HepG2 (cell line): ENCODE results near the gene VSX1. TPM values are rescaled to one million over a fixed set of nuclear protein-coding genes. Genes with fewer than 3 reads are reported as not detected.

Experiments
- ATAC-seq: fragments of 200-7000 bp; cut with Tn5 transposase; 3 replicates; pipeline ENCODE4 v1.9.1; 2020; ENCODE audit warnings: mild to moderate bottlenecking, moderate library complexity
- BruUV-seq: library from RNA; stranded (reverse); fragments of 400-500 nt; replicated peaks from 2 replicates; lab custom pipeline; 2021; lab: Mats Ljungman, UMichigan
- CTCF ChIA-PET: fragments of 300-600 bp; formaldehyde crosslinking; extraction: SDS; loops from one replicate; lab custom pipeline; 2021; ENCODE audit warnings: low total read pairs, inconsistent platforms, low intra/inter-chr PET ratio; lab: Yijun Ruan, JAX
- POLR2A ChIA-PET: fragments of 350-600 bp; sonication (Branson Sonifier 250); formaldehyde crosslinking; loops from one replicate; lab custom pipeline; 2020; ENCODE audit warnings: antibody characterized with exemption, inconsistent platforms; lab: Yijun Ruan, JAX
- DNase-seq: peaks from one replicate; pipeline ENCODE4 v3.0.0-alpha.2; 2015; ENCODE audit warnings: low spot score
- FAIRE-seq: peaks from 3 replicates; lab custom pipeline; 2011; peaks lifted over from hg19 to GRCh38; lab: Jason Lieb, UNC
- H2AFZ ChIP-seq: one replicate; pipeline ENCODE4 v1.6.1; 2011; ENCODE audit warnings: low read length, inconsistent platforms
- H3K27ac ChIP-seq: fragments of 300-600 bp; 3 replicates; pipeline ENCODE4 v1.8.0; 2011; ENCODE audit warnings: mixed run types, mild to moderate bottlenecking, mixed read lengths, low read length, inconsistent platforms; ENCODE audit not compliant: insufficient read depth; ENCODE audit errors: extremely low read length
- H3K27me3 ChIP-seq, 2 experiments: fragments of 200-600 bp in 1 of 2; 2 replicates in 1 of 2; 3 replicates in 1 of 2; pipeline versions ENCODE4 v1.6.0 to v1.8.0; 2011; ENCODE audit warnings: low read length in 2 of 2, mild to moderate bottlenecking in 2 of 2, moderate library complexity in 2 of 2, inconsistent platforms in 1 of 2; ENCODE audit not compliant: insufficient read depth in 2 of 2, control insufficient read depth in 1 of 2
- H3K36me3 ChIP-seq, 2 experiments: fragments of 200-600 bp in 1 of 2; replicated peaks in 1 of 2; 2 replicates in 1 of 2; 3 replicates in 1 of 2; pipeline versions ENCODE4 v1.5.1 to v1.8.0; 2011; ENCODE audit warnings: low read length in 2 of 2, inconsistent platforms in 1 of 2; ENCODE audit not compliant: insufficient read depth in 2 of 2, control insufficient read depth in 1 of 2
- H3K4me1 ChIP-seq: 2 replicates; pipeline ENCODE4 v1.5.1; 2012; ENCODE audit warnings: low read length, inconsistent platforms; ENCODE audit not compliant: insufficient read depth
- H3K4me2 ChIP-seq: 2 replicates; pipeline ENCODE4 v1.6.0; 2011; ENCODE audit warnings: low read depth, low read length, inconsistent platforms
- H3K4me3 ChIP-seq, 3 experiments: fragments of 200-600 bp in 1 of 3; sonication (generic), shearing (Covaris generic) in 1 of 3; replicated peaks in 1 of 3; 2 replicates each; pipeline ENCODE4 v1.5.1; 2011 to 2016; ENCODE audit warnings: low read length in 3 of 3, inconsistent platforms in 2 of 3, low read depth in 2 of 3, mild to moderate bottlenecking in 2 of 3, control low read depth in 1 of 3, mixed read lengths in 1 of 3; ENCODE audit not compliant: insufficient read depth in 1 of 3
- H3K79me2 ChIP-seq: one replicate; pipeline ENCODE4 v1.6.1; 2011; ENCODE audit warnings: low read length, inconsistent platforms; ENCODE audit not compliant: insufficient read depth
- H3K9ac ChIP-seq: 2 replicates; pipeline ENCODE4 v1.6.0; 2011; ENCODE audit warnings: mild to moderate bottlenecking, low read depth, low read length, inconsistent platforms; ENCODE audit not compliant: insufficient read depth
- H3K9me3 ChIP-seq: 2 replicates; pipeline ENCODE4 v1.5.1; 2012; ENCODE audit warnings: mild to moderate bottlenecking, low read length
- H4K20me1 ChIP-seq: 2 replicates; pipeline ENCODE4 v1.6.0; 2011; ENCODE audit warnings: inconsistent platforms, mild to moderate bottlenecking, low read length, moderate library complexity; ENCODE audit not compliant: insufficient read depth
- ATF3 ChIP-seq: sonication (generic); formaldehyde crosslinking; IDR thresholded peaks from 2 replicates; pipeline ENCODE4 v1.4.0; 2020; ENCODE audit warnings: missing genetic modification reagents
- SKIL ChIP-seq: sonication (generic); formaldehyde crosslinking; IDR thresholded peaks from 2 replicates; pipeline ENCODE4 v1.8.0; 2022; ENCODE audit warnings: missing genetic modification reagents, mild to moderate bottlenecking, moderate library complexity, borderline replicate concordance
- ZNF768 ChIP-seq: sonication (generic); formaldehyde crosslinking; IDR thresholded peaks from 2 replicates; pipeline ENCODE4 v1.4.0; 2020; ENCODE audit warnings: missing genetic modification reagents
- ZNF777 ChIP-seq: sonication (generic); formaldehyde crosslinking; IDR thresholded peaks from 2 replicates; pipeline ENCODE4 v1.4.0; 2020; ENCODE audit warnings: missing genetic modification reagents
- WGBS: methylation state at CpG from one replicate; pipeline ENCODE4 v1.1.6; 2017; ENCODE audit warnings: low lambda C conversion rate; 5-methylcytosine and 5-hydroxymethylcytosine counted together
- in situ Hi-C: cut with HindIII; loops from 2 replicates; pipeline ENCODE4 v1.10.0; 2017; ENCODE audit warnings: low pct_unique_long_range_greater_than_20kb; ENCODE audit not compliant: extremely low pct_ligation_motif_present
- intact Hi-C: fragments of 100-400 bp; cut with micrococcal nuclease; formaldehyde crosslinking; loops from one replicate; pipeline ENCODE4 v1.10.0; 2022; ENCODE audit not compliant: unreplicated experiment
- polyA plus RNA-seq, 8 experiments: library from polyadenylated mRNA; depleted of rRNA in 3 of 8; stranded (reverse) in 7 of 8; unstranded in 1 of 8; fragments of >200 nt; fragmentation: Illumina TruSeq in 4 of 8; extraction: Trizol in 4 of 8; gene quantifications; 2 replicates each; pipeline versions ENCODE4 v1.2.1 to v1.2.3, GENCODE V29; 2011 to 2016; ENCODE audit warnings: low read depth in 4 of 8, missing spikeins in 1 of 8, mixed read lengths in 1 of 8; ENCODE audit not compliant: insufficient read depth in 1 of 8
- total RNA-seq, 5 experiments: library from RNA; depleted of rRNA; stranded (reverse); fragments of >200 nt; fragmentation: Illumina TruSeq; extraction: Trizol; gene quantifications; 2 replicates each; pipeline ENCODE4 v1.2.3, GENCODE V29; 2016; ENCODE audit warnings: low read depth in 1 of 5

Gene VSX1
- total and polyA plus RNA-seq, 2 of the 13 experiments (the other 11 are each of a cell fraction or from before 2014, with no cell fraction given) = 0.04 TPM; not detected in 1

DNA sequence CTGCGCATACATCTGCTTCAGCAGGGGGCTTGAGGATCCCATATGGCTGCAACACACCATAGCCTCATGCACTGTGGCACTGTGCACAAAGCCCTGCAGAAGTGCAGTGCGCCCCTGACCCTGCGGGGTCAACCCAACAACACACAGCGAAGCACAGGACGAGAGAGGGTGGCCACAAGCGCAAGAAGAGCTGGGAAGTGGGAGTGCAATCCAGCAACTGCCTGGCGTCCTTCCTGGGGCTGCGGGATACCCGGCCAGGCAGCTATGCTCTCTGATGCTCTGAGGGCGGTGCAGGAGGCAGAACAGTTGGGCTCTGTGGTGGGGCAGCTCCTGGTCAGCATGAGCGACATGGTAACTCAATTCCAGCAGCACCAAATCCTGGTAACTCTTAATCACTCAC, 18.4 kb downstream of the VSX1 start:
- ATAC-seq (no peak), DNase-seq (no peak), FAIRE-seq (no peak)
- TF ChIP-seq ZNF768 (CRISPR knock-in tag) (peak; percentile 34; the same call in 1 of the 2 replicates), ZNF777 (no peak)
- ChIA-PET POLR2A (interaction anchor here (1.6 to 2.9 kb wide), 2 partner anchors 31 to 184 kb away, joined by 3 to 20 read pairs; no protein-coding TSS in a partner anchor), CTCF (interaction anchor here (5.4 kb wide), 1 partner anchor 69 kb away, joined by 138 read pairs; the partner anchor contains the start of gene APMAP)
- Histone ChIP-seq H3K4me1 (peaks cover 84% of the 10 kb centered on the region), H3K36me3 (no peaks in the 10 kb centered on the region), H3K79me2 (no peaks in the 10 kb centered on the region), H3K9ac (no peak overlapping the region), H4K20me1 (no peaks in the 10 kb centered on the region), H3K27me3 (peaks cover 0 to 24% of the 10 kb centered on the region in 2 experiments; a peak in 4 of 5 replicates), H3K4me3 (no peak overlapping the region), H3K4me2 (no peak overlapping the region), H3K9me3 (no peaks in the 10 kb centered on the region), H3K27ac (no peak overlapping the region), H2AFZ (no peak overlapping the region)
- 47% methylated on average over 11 of the region's 11 CpGs for WGBS
- intact Hi-C loops (no loop called here), in situ Hi-C loops (loop anchor here (5.0 kb wide), 1 partner anchor 66 kb away; no protein-coding TSS in a partner anchor)
- no TSS peak for BruUV-seq

GRCh38 chr20:25062841-25063240, 19.1 kb downstream of the VSX1 start:
- no peaks in the 10 kb centered on the region for H3K79me2 ChIP-seq
- no peaks in the 10 kb centered on the region for H3K36me3 ChIP-seq
- ATAC-seq (no peak), DNase-seq (no peak), FAIRE-seq (no peak)
- no peak overlapping the region for H3K4me3 ChIP-seq
- 56% methylated on average over 7 of the region's 7 CpGs for WGBS
- no TSS peak for BruUV-seq
- TF ChIP-seq SKIL (no peak), ATF3 (CRISPR knock-in tag) (no peak)
- no peak overlapping the region for H2AFZ ChIP-seq
- POLR2A ChIA-PET = interaction anchor here (0.8 to 2.9 kb wide), 2 partner anchors 9 to 31 kb away, joined by 3 to 20 read pairs; no protein-coding TSS in a partner anchor
- no peaks in the 10 kb centered on the region for H4K20me1 ChIP-seq
- H3K4me2 ChIP-seq = no peak overlapping the region
- H3K9me3 ChIP-seq = no peaks in the 10 kb centered on the region
- CTCF ChIA-PET = interaction anchor here (5.4 kb wide), 1 partner anchor 68 kb away, joined by 138 read pairs; the partner anchor contains the start of gene APMAP
- no peak overlapping the region for H3K9ac ChIP-seq
- in situ Hi-C loops (loop anchor here (5.0 kb wide), 1 partner anchor 66 kb away; no protein-coding TSS in a partner anchor), intact Hi-C loops (no loop called here)
- H3K27ac ChIP-seq = no peak overlapping the region
- peaks cover 84% of the 10 kb centered on the region for H3K4me1 ChIP-seq
- H3K27me3 ChIP-seq = peaks cover 0 to 25% of the 10 kb centered on the region in 2 experiments; a peak in 4 of 5 replicates
